Stimulated activated memory B cell treated with anti-CD40 and anti-IgM and Interleukin-4, amounts not matched to agents 10 μg/mL and 1 μg/mL and 100 μg/mL, for 72 hours (primary cell): ENCODE results near the gene PHACTR1.

Source experiments
- ATAC-seq: fragments of 150-1000 bp; cut with Tn5 transposase; 2 replicates; pipeline ENCODE4 v1.10.0; 2021
- H3K27ac Mint-ChIP-seq: one replicate; pipeline ENCODE4 v1.8.0; 2022; ENCODE audit warnings: mild to moderate bottlenecking, mixed read lengths
- H3K27me3 Mint-ChIP-seq: one replicate; pipeline ENCODE4 v1.8.0; 2022; ENCODE audit warnings: mixed read lengths
- H3K36me3 Mint-ChIP-seq: one replicate; pipeline ENCODE4 v1.8.0; 2022; ENCODE audit warnings: mixed read lengths
- H3K4me1 Mint-ChIP-seq: one replicate; pipeline ENCODE4 v1.8.0; 2022; ENCODE audit warnings: mixed read lengths
- H3K4me3 Mint-ChIP-seq: one replicate; pipeline ENCODE4 v1.8.0; 2022; ENCODE audit warnings: mild to moderate bottlenecking, moderate library complexity, mixed read lengths
- H3K9me3 Mint-ChIP-seq: one replicate; pipeline ENCODE4 v1.8.0; 2022; ENCODE audit warnings: mixed read lengths

PHACTR1 gene

DNA sequence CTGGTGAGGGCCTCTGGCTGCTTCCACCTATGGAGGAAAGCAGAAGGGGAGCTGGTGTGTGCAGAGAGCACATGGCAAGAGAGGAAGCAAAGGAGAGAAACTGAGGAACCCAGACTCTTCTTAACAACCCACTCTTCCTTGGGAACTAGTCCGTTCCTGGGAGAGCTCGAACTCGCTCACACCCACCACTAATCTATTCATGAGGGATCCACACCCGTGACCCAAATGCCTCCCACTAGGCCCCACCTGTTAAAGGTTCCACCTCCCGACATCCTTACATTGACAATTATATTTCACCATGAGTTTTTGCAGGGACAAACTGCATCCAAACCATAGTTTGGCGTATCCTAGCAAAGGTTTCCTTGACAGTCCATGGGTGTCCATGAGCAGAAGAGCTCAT is 488.5 kb downstream of the PHACTR1 start:
- H3K27ac Mint-ChIP-seq, result no peak overlapping the region
- H3K36me3 Mint-ChIP-seq, result no peaks in the 10 kb centered on the region
- H3K9me3 Mint-ChIP-seq, result no peaks in the 10 kb centered on the region
- no peak for ATAC-seq
- H3K4me3 Mint-ChIP-seq, result no peak overlapping the region
- no peaks in the 10 kb centered on the region for H3K27me3 Mint-ChIP-seq
- no peaks in the 10 kb centered on the region for H3K4me1 Mint-ChIP-seq

DNA sequence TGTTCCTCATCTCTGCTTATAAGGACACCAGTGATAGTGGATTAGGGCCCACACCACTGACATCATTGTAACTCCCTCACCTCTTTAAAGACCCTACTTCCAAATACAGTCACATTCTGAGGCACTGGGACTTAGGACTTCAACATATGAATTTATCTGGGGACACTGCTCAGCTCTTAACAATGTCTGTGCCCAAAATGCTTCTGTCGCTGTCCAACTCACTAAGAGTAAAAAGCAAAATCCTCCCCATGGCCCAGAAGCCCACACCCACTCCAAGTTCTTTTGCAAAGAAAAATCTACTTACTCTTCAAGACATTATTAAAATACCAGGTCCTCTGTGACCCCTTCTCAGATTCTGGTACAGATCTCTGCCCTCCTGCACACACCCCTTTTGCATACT is 495.5 kb downstream of the PHACTR1 start:
- Mint-ChIP-seq H3K27ac (no peak overlapping the region), H3K27me3 (peaks cover 15% of the 10 kb centered on the region), H3K9me3 (no peaks in the 10 kb centered on the region), H3K36me3 (no peaks in the 10 kb centered on the region), H3K4me1 (peaks cover 6% of the 10 kb centered on the region), H3K4me3 (no peak overlapping the region)
- no peak for ATAC-seq

DNA sequence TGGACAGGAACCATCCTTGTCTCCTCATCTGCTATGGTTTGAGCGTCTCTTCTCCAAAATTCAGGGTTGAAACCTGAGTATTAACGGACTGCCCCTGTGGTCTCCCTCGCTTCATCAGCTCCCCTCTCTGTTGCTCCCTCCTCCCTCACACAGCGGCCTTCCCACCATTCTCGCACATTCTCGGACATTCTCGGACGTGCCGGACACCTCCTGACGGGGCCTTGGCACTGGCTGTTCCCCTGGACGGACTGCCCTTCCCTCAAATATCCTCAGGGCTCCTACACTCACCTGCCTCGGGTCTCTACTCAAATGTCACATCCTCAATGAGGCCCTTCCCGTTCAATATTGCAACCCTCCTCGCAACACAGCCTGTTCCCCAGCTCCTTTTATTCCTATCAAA is 496.0 kb downstream of the PHACTR1 start:
- H3K27me3 Mint-ChIP-seq, result peaks cover 15% of the 10 kb centered on the region
- no peaks in the 10 kb centered on the region for H3K9me3 Mint-ChIP-seq
- H3K4me3 Mint-ChIP-seq, result no peak overlapping the region
- peaks cover 11% of the 10 kb centered on the region for H3K4me1 Mint-ChIP-seq
- H3K27ac Mint-ChIP-seq, result no peak overlapping the region
- ATAC-seq, result no peak
- no peaks in the 10 kb centered on the region for H3K36me3 Mint-ChIP-seq

DNA sequence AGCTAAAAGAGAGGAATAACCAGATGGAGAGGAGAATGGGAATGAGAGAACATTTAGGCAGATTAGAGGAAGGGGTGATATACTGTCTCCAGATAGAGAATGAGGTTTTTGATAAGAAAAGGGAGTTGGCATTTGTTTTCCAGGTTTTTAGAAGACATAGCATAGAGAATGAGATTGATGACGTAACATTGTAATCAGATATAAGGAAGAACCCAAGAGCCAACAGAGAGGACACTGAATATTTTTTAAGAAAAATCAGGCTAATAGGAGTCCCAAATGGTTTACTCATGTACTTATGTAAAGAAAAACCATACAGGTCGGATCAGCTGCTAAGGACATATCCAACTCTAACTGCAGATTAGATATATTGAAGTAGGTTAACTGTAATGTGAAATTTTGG is 498.8 kb downstream of the PHACTR1 start:
- peaks cover 15% of the 10 kb centered on the region for H3K27me3 Mint-ChIP-seq
- H3K9me3 Mint-ChIP-seq, result no peaks in the 10 kb centered on the region
- no peak overlapping the region for H3K27ac Mint-ChIP-seq
- ATAC-seq, result no peak
- no peak overlapping the region for H3K4me3 Mint-ChIP-seq
- H3K36me3 Mint-ChIP-seq, result no peaks in the 10 kb centered on the region
- peaks cover 11% of the 10 kb centered on the region for H3K4me1 Mint-ChIP-seq

DNA sequence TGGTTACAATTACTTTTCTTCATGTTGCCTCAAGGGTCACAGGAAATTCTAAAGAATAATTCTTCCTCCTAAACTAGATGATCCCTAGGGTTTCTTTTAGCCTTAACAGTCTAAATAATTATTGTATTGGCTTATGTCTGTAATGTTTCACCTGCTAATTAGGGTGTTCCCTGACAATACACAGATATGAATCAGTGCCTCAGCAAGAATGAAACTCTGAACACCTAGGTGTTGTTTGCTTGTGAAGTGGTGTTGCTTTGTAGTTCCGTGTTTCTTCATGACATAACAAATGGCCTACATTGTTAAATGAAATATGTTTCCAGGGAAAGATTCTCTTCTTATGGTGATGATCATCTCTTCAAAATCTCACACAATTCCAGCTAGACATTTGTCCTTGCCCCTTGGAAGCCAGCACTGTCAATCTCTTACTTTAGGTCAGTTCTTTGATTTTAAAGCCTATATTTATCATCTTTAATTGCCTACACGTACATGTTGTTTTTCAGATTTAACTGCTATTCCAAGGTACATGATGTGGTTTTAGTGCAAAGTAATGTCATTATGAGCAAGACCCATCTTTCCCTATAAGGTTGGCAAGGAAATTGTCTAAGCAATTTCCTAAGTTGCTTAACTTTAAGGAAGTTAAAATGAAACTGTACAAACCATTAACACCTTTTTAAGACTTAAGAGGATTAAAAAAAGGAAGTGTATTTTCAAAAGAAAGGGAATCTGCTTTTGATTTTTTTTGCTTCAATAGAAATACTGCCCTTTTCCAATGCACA is 499.9 kb downstream of the PHACTR1 start:
- ATAC-seq, result no peak
- H3K27me3 Mint-ChIP-seq, result peaks cover 15% of the 10 kb centered on the region

DNA sequence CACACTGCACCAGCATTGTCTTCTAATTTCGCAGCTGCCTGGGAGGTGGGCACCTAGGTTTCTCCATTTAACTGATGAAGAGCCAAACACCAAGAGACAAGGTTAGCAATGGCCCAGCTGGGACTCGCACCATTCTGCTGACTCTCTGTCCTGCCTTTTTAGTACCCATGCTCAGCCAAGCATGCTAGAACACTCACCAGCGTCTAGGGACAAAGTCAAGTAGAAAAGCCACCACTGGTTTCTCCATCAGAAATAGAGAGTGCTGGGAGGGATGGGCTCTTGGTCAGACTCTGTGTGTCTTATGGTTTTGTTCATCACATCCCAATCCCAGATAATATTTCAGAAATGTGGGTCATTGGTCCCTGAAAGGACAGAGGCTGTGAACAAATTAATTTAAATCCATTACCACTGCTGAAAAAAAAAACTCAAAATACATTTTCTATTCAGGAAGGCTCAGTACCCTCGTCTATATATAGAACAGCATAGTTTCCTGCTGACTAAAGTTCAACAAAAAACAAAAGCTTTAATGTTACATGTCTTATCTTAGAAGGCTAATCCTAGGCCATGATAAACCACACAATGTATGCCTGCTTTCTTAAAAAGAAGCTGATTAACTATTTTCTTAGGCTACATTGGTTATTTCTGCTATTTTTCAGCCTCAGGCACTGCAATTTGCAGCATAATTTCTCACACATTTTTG is 500.8 kb downstream of the PHACTR1 start:
- Mint-ChIP-seq H3K27me3 (peaks cover 6% of the 10 kb centered on the region), H3K27ac (no peak overlapping the region), H3K4me3 (no peak overlapping the region), H3K4me1 (peaks cover 11% of the 10 kb centered on the region), H3K9me3 (no peaks in the 10 kb centered on the region), H3K36me3 (no peaks in the 10 kb centered on the region)
- no peak for ATAC-seq

More for the DNA sequence above, 499.9 kb downstream of the PHACTR1 start:
- Mint-ChIP-seq H3K36me3 (no peaks in the 10 kb centered on the region), H3K9me3 (no peaks in the 10 kb centered on the region), H3K4me3 (no peak overlapping the region), H3K4me1 (peaks cover 11% of the 10 kb centered on the region), H3K27ac (no peak overlapping the region)

DNA sequence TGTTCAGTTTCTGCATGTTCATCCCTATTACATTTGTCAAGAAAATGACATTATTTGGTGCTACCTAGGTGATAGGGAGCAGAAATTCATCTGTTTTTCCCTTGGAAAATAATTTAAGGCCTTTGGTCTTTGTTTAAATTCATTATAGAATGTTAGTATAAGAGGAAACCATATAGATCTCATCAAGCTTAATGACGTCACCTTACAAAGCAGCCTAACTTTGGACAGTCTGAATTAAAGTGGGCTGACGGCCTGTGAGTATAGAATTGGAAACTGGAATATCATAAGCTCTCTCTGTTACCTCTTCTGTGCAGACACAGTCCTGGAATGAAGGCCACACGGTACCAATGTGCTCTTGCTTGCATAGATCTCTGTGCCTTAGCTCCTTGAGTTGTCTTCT is 503.7 kb downstream of the PHACTR1 start:
- Mint-ChIP-seq H3K36me3 (no peaks in the 10 kb centered on the region), H3K27me3 (no peaks in the 10 kb centered on the region), H3K27ac (no peak overlapping the region), H3K4me1 (peaks cover 11% of the 10 kb centered on the region), H3K4me3 (no peak overlapping the region), H3K9me3 (no peaks in the 10 kb centered on the region)
- no peak for ATAC-seq

DNA sequence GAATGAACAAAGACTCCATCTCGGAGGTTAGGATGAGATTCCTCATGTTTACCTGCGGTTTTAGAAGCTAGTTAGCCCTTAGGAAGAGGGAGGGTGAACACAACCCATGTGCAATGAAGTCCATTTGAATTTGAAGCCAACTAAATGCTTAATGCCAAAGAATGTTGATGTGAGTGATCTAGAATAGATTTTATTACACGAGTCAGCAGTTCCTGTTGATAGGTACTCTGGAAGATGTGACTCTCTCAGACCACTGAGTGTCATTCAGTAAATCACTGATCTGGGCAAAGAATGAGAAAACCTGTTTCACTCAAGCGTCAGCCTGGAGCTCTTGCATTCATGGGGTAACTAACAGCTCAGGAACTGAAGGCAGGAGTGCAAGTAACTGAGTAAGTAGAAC is 505.5 kb downstream of the PHACTR1 start:
- no peak for ATAC-seq

DNA sequence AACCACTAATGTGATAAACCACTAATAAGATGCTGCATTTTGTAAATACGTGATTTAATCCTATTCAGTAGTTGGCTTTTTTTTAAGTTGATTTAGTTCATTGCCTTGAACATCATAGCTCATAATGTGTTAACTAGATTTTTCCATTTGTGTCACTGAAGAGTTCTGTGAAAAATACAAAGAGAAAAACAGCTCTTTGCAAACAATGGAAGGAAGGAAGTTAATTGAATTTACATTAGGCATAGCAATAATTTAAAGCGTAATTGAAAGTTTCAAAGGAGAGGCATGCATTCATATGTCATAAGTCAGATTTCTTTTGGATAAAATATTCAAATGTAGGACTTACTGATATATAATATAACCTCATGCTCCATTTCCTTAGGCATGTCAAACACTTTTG is 509.5 kb downstream of the PHACTR1 start:
- no peak overlapping the region for H3K4me3 Mint-ChIP-seq
- ATAC-seq, result no peak
- peaks cover 32% of the 10 kb centered on the region for H3K27me3 Mint-ChIP-seq
- peaks cover 3% of the 10 kb centered on the region for H3K9me3 Mint-ChIP-seq
- H3K36me3 Mint-ChIP-seq, result peaks cover 6% of the 10 kb centered on the region
- H3K4me1 Mint-ChIP-seq, result peaks cover 21% of the 10 kb centered on the region
- no peak overlapping the region for H3K27ac Mint-ChIP-seq

More for the DNA sequence above, 505.5 kb downstream of the PHACTR1 start:
- no peak overlapping the region for H3K4me3 Mint-ChIP-seq
- H3K9me3 Mint-ChIP-seq, result no peaks in the 10 kb centered on the region
- H3K36me3 Mint-ChIP-seq, result no peaks in the 10 kb centered on the region
- no peak overlapping the region for H3K27ac Mint-ChIP-seq
- peaks cover 3% of the 10 kb centered on the region for H3K27me3 Mint-ChIP-seq
- peaks cover 5% of the 10 kb centered on the region for H3K4me1 Mint-ChIP-seq

DNA sequence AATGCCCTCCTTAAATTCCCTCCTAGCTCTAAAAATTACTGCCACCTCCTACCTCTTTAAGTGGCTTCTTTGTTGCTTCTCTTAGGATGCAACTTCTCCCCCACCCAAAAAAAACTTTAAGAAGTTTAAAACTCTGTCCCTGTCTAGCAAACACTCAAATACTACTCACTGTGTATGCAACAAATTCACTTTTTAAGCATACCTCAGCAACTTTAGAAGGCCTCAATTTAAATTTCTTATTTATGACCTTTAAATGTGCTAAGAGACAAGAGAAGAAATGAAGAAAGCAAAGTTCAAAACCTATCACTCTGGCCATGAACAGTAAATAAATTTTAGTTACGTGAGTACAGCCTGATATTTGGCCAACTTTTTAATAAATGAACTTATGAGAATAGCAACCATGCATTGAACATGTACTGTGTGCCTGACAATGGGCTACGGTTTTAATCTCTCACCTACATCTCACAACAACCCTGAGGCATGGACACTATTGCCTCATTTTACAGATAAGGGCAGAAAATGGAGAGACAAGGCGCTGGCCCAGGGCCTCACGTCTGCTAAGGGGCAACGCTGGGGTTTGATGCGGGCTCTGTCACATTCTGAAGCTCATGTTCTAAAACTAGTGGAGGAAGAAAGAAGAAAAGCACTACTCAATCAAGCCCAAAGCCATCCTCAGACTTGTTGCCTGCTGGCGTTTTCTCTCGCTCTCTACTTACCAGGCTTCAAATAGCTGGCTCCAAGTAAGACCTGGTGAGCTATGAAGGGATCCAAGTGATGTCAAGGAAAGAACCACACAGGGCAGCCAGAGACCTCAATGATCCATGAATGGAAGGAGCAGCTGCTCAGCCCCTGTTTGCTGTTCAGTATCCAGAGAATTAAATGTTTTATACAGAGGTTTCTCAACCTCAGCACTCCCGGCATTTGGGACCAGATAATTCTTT is 512.0 kb downstream of the PHACTR1 start:
- Mint-ChIP-seq H3K4me1 (peaks cover 27% of the 10 kb centered on the region), H3K27me3 (peaks cover 34% of the 10 kb centered on the region), H3K36me3 (peaks cover 6% of the 10 kb centered on the region), H3K9me3 (peaks cover 3% of the 10 kb centered on the region), H3K4me3 (no peak overlapping the region), H3K27ac (no peak overlapping the region)
- no peak for ATAC-seq

DNA sequence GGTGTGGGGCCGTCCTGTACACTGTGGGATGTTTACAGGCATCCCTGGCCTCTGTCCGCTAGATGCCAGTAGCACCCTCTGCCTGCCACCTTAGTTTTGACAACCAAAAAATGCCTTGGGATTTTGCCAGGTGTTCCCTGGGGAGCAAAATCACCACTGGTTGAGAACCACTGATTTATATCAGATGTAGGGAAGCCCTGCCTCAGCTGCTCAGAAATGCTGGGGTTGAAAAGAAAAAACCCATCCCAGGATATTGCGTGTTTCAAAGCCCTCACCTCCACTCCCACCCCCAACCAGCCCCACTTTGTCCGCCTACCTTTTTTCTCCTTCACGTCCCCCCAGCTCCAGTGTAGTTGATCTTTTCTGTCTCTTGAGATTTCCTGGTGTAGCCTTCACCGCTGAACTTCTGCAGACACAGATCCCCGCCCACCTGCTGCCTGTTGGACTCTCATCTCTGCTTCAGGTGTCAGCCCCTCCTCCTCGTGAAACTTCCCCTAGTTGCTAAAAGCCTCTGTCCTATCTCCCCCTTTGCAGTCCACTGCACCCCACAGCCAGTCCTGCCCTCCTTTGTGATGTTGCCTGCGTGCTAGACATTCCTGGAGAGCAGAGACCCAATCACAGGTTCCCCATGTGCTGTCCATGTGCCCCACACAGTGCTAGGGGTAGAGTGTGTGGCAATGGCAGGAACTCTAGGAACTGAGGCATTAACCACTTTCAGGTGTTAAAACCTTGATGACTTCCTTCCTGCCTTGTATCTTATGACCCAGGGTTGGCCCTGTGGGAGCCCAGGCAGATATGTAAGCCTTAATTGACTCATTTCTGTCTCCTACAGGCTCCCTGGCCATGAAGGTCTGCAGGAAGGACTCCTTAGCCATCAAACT is 512.9 kb downstream of the PHACTR1 start:
- H3K4me1 Mint-ChIP-seq, result peaks cover 30% of the 10 kb centered on the region
- peak overlapping the region; percentile 70 for H3K4me3 Mint-ChIP-seq
- peaks cover 6% of the 10 kb centered on the region for H3K36me3 Mint-ChIP-seq
- peaks cover 34% of the 10 kb centered on the region for H3K27me3 Mint-ChIP-seq
- H3K27ac Mint-ChIP-seq, result peak overlapping the region; percentile 48
- peak; percentile 95 for ATAC-seq
- H3K9me3 Mint-ChIP-seq, result peaks cover 3% of the 10 kb centered on the region

DNA sequence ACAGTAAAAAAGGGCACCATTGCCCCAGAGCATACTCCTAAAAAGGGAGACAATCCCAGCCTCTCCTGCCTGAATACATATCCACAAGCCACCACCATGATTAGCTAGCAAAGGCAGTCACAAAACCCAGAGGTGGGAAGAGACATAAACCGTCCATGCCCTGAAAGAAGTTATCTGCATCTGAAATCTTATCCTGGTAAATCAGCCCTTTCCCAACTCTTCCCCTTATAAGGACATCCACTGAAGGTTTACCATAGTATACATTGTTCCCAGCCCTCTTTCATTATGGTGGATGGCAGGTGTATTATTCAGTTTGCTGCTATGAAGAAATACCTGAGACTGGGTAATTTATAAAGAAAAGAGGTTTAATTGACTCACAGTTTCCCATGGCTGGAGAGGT is 516.5 kb downstream of the PHACTR1 start:
- ATAC-seq, result no peak
- H3K4me1 Mint-ChIP-seq, result peaks cover 45% of the 10 kb centered on the region
- no peak overlapping the region for H3K27ac Mint-ChIP-seq
- peaks cover 20% of the 10 kb centered on the region for H3K27me3 Mint-ChIP-seq
- peaks cover 3% of the 10 kb centered on the region for H3K9me3 Mint-ChIP-seq
- no peak overlapping the region for H3K4me3 Mint-ChIP-seq
- peaks cover 10% of the 10 kb centered on the region for H3K36me3 Mint-ChIP-seq

DNA sequence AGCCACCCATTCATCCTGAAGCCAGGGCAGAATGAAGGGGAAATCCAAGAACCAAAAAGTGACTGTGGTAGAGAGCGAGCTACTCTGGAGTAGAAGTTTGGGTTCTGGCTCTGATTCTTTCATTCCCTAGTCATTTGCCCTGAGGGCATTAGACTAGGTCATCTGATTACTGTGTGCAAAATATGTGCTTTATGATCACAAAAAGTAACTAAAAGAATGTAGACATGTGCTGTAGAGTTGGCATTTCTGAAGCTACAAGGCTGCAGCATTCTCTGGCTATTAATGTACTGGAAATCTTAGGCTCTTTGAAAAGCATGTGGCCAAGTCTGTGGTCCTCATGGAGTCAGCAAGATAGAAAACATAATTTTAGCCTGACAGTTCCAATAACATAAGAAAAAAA is 517.6 kb downstream of the PHACTR1 start:
- Mint-ChIP-seq H3K27ac (no peak overlapping the region), H3K27me3 (peaks cover 25% of the 10 kb centered on the region), H3K9me3 (peaks cover 3% of the 10 kb centered on the region), H3K4me1 (peaks cover 43% of the 10 kb centered on the region), H3K36me3 (peaks cover 17% of the 10 kb centered on the region), H3K4me3 (no peak overlapping the region)
- no peak for ATAC-seq

DNA sequence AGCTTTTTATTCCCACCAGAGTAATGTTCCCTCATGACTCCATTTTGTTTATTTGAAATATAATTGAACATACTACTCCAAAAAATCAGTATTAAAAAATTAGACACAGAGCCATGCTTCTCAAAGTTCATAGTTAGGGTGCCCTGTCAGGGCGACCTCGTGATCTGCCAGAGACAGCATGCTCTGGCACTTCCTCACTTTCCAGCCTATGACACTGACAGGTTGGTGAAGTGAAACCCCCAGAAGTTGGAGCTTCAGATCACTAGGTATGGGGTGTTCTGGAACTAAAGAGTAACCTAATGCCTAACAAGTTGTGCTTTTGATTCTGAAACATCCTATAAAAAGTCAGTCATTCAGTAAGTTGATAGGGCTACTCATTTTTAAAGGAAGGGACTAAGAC is 518.8 kb downstream of the PHACTR1 start:
- H3K4me3 Mint-ChIP-seq, result no peak overlapping the region
- H3K4me1 Mint-ChIP-seq, result peaks cover 40% of the 10 kb centered on the region
- peaks cover 24% of the 10 kb centered on the region for H3K27me3 Mint-ChIP-seq
- H3K27ac Mint-ChIP-seq, result no peak overlapping the region
- H3K9me3 Mint-ChIP-seq, result peaks cover 3% of the 10 kb centered on the region
- ATAC-seq, result peak; percentile 78
- peaks cover 17% of the 10 kb centered on the region for H3K36me3 Mint-ChIP-seq
